ENCODE measurements around the gene MAPK7.

The MAPK7 gene

GRCh38 chr17:19375732-19376131, 2.6 kb upstream of the MAPK7 start:
- DNase-seq (ENCODE audit: low spot score): no peak
- no peak overlapping the region for H3K27ac ChIP-seq
- ChIA-PET POLR2A (ENCODE audit: low non-redundant PET) (no interaction called here), CTCF (interaction anchor here (0.8 kb wide), 1 partner anchor 13 kb away, joined by 4 read pairs; the partner anchor contains the start of gene B9D1)
- TF ChIP-seq, protein P1, sequence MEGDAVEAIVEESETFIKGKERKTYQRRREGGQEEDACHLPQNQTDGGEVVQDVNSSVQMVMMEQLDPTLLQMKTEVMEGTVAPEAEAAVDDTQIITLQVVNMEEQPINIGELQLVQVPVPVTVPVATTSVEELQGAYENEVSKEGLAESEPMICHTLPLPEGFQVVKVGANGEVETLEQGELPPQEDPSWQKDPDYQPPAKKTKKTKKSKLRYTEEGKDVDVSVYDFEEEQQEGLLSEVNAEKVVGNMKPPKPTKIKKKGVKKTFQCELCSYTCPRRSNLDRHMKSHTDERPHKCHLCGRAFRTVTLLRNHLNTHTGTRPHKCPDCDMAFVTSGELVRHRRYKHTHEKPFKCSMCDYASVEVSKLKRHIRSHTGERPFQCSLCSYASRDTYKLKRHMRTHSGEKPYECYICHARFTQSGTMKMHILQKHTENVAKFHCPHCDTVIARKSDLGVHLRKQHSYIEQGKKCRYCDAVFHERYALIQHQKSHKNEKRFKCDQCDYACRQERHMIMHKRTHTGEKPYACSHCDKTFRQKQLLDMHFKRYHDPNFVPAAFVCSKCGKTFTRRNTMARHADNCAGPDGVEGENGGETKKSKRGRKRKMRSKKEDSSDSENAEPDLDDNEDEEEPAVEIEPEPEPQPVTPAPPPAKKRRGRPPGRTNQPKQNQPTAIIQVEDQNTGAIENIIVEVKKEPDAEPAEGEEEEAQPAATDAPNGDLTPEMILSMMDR (conservative IDR thresholded peaks at IDR 0.05; ENCODE audit: low read depth): no peak

DNA sequence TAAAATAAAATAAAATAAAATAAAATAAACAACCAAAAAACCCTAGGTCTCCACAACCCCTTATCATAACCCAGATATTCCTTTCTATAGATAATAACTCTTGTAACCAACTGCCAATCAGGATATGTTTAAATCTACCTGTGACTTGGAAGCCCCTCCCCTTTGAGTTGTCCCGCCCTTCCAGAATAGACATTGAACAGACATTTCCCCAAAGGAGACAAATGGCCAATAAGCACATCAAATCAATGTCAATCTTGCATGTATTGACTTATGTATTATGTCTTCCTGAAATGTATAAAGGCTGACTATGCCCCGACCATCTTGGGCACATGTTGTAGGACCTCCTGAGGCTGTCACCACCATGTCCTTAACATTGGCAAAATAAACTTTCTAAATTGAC, 1.5 kb upstream of the MAPK7 start:
- H3K27ac ChIP-seq: peak overlapping the region; percentile 66
- DNase-seq (ENCODE audit: low spot score): no peak
- TF ChIP-seq, protein P1 (conservative IDR thresholded peaks at IDR 0.05; ENCODE audit: low read depth): no peak
- ChIA-PET CTCF (interaction anchor here (1.0 to 1.9 kb wide), 2 partner anchors 14 to 70 kb away, joined by 6 to 8 read pairs; partner anchors contain the start of gene B9D1), POLR2A (ENCODE audit: low non-redundant PET) (interaction anchor here (0.6 kb wide), 1 partner anchor 33 kb away, joined by 3 read pairs; no protein-coding TSS in a partner anchor)

- peak overlapping the region; percentile 99 for H3K27ac ChIP-seq
- TF ChIP-seq, protein P1 (conservative IDR thresholded peaks at IDR 0.05; ENCODE audit: low read depth): no peak
- ChIA-PET POLR2A (ENCODE audit: low non-redundant PET) (interaction anchor here (0.5 to 1.5 kb wide), 4 partner anchors 9 to 69 kb away, joined by 3 to 6 read pairs (median 4); partner anchors contain the start of genes B9D1 and MFAP4), CTCF (interaction anchor here (0.5 to 1.9 kb wide), 3 partner anchors 8 to 69 kb away, joined by 3 to 8 read pairs (median 6); partner anchors contain the start of gene B9D1)
- DNase-seq (ENCODE audit: low spot score): peak; percentile 99
Measured at GRCh38 chr17:19377602-19378415, 489 bp upstream of the MAPK7 start.

DNA sequence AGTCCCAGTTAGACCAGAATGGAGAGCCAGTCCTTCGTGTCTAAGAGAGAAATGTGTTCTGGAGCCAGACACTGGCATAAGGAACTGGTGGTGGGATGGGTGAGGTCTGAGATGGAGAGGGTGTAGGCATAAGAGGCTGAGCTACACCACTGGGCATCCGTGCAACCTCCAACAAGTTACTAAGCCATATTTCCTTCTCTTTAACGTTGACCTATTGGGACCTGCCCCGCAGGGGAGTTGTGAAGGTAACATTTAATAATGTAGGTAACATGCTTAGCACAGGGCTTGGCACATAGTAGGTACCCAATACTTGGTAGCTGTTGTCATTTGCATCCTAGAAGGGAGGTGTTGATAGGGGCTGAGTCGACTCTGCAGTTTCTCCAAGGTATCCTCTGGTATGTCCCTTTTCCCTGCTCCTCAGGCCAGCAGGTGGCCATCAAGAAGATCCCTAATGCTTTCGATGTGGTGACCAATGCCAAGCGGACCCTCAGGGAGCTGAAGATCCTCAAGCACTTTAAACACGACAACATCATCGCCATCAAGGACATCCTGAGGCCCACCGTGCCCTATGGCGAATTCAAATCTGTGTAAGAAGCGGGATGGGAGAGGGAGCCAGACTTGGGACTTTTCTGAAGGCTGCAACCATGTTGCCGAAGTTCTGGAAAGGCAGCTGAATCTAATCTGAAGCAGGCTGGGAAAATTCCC, 1.2 kb downstream of the MAPK7 start:
- TF ChIP-seq, protein P1 (conservative IDR thresholded peaks at IDR 0.05; ENCODE audit: low read depth): no peak
- ChIA-PET CTCF (interaction anchor here (0.7 kb wide), 1 partner anchor 368 kb away, joined by 3 read pairs; the partner anchor contains the start of gene ALDH3A1), POLR2A (ENCODE audit: low non-redundant PET) (no interaction called here)
- peak overlapping the region; percentile 99 for H3K27ac ChIP-seq
- no peak for DNase-seq (ENCODE audit: low spot score)

GRCh38 chr17:19380481-19381301, 2.4 kb downstream of the MAPK7 start:
- ChIA-PET POLR2A (ENCODE audit: low non-redundant PET) (no interaction called here), CTCF (interaction anchor here (0.7 kb wide), 1 partner anchor 367 kb away, joined by 3 read pairs; the partner anchor contains the start of gene ALDH3A1)
- TF ChIP-seq, protein P1 (conservative IDR thresholded peaks at IDR 0.05; ENCODE audit: low read depth): no peak
- peak overlapping the region; percentile 78 for H3K27ac ChIP-seq
- DNase-seq (ENCODE audit: low spot score): no peak
